Activated B cell treated with CpG ODN at 0.5 μM for 24 hours (primary cell): ENCODE data around the gene PIP4K2B. TPM values are rescaled to one million over a fixed set of nuclear protein-coding genes. Genes with fewer than 3 reads are reported as not detected.
"Not testable (repeated sequence)": the region's sequence is repeated elsewhere in the genome, so short reads cannot be mapped to it uniquely, and the experiment has no call there.

Experiments
- ATAC-seq: fragments of 200-7000 bp; cut with Tn5 transposase; one replicate; pipeline ENCODE4 v1.10.0; 2021; ENCODE audit warnings: low read depth, mild to moderate bottlenecking, moderate library complexity
- CTCF ChIA-PET: fragments of 350-600 bp; sonication (Branson Sonifier 250); formaldehyde crosslinking; loops from one replicate; lab custom pipeline; 2021; ENCODE audit warnings: antibody characterized with exemption; lab: Charles Lee
- POLR2A ChIA-PET: fragments of 350-600 bp; sonication (Branson Sonifier 250); formaldehyde crosslinking; loops from one replicate; lab custom pipeline; 2021; ENCODE audit warnings: antibody characterized with exemption; lab: Charles Lee
- DNase-seq: peaks from one replicate; pipeline ENCODE4 v3.0.0; 2022
- H3K27ac Mint-ChIP-seq: one replicate; pipeline ENCODE4 v1.8.0; 2020; ENCODE audit warnings: mixed read lengths
- H3K27me3 Mint-ChIP-seq: one replicate; pipeline ENCODE4 v1.8.0; 2021; ENCODE audit warnings: mixed read lengths
- H3K36me3 Mint-ChIP-seq: one replicate; pipeline ENCODE4 v1.8.0; 2021; ENCODE audit warnings: low read depth, mixed read lengths
- H3K4me1 Mint-ChIP-seq: one replicate; pipeline ENCODE4 v1.8.0; 2021; ENCODE audit warnings: mixed read lengths
- H3K4me3 Mint-ChIP-seq: one replicate; pipeline ENCODE4 v1.8.0; 2020; ENCODE audit warnings: mild to moderate bottlenecking, mixed read lengths
- H3K9me3 Mint-ChIP-seq: one replicate; pipeline ENCODE4 v1.8.0; 2020; ENCODE audit warnings: mixed read lengths
- intact Hi-C: fragments of 100-400 bp; cut with micrococcal nuclease; formaldehyde crosslinking; loops from one replicate; pipeline ENCODE4 v1.15.1; 2024
- total RNA-seq: library from RNA; stranded (reverse); gene quantifications from 2 replicates; pipeline ENCODE4 v1.2.3, GENCODE V29; 2022
- TF ChIP-seq, protein P1 (sequence below): fragments of 200-600 bp; IDR thresholded peaks from one replicate; pipeline ENCODE4 v1.8.0; 2022; ENCODE audit warnings: antibody characterized with exemption, mild to moderate bottlenecking

Gene PIP4K2B
- total RNA-seq, 1 donor from 2014 or later: 32.1 TPM

DNA sequence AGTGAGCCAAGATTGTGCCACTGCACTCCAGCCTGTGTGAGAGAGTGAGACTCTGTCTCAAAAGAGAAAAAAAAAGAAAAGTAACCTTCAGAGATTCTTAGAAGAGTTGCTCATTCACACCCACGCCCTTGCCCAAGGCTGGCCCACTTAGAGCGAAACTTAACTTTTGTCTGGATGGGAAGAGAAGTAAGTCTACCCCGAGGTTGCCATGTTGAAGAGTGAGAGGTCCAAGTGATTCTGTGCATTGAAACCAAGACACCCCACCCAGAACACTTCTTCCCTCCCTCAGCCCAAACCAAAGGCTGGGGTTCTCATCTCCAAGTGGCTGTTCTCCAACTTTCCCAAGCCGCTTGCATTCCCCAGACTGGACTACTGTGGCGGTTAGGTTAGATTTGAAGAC is 71.6 kb downstream of the PIP4K2B start:
- Mint-ChIP-seq H3K4me1 (peaks cover 50% of the 10 kb centered on the region), H3K27ac (peak overlapping the region; percentile 76), H3K36me3 (peaks cover 23% of the 10 kb centered on the region), H3K27me3 (no peaks in the 10 kb centered on the region), H3K4me3 (peak overlapping the region; percentile 55), H3K9me3 (no peaks in the 10 kb centered on the region)
- ChIA-PET CTCF (interaction anchor here (1.1 to 3.4 kb wide), 4 partner anchors 9 to 59 kb away, joined by 3 to 17 read pairs (median 8); no protein-coding TSS in a partner anchor), POLR2A (interaction anchor here (0.8 to 3.6 kb wide), 8 partner anchors 12 to 425 kb away, joined by 3 to 73 read pairs (median 4); partner anchors contain the start of genes CWC25, MLLT6 and PSMB3)
- ATAC-seq (no peak), DNase-seq (no peak)
- TF ChIP-seq, protein P1, sequence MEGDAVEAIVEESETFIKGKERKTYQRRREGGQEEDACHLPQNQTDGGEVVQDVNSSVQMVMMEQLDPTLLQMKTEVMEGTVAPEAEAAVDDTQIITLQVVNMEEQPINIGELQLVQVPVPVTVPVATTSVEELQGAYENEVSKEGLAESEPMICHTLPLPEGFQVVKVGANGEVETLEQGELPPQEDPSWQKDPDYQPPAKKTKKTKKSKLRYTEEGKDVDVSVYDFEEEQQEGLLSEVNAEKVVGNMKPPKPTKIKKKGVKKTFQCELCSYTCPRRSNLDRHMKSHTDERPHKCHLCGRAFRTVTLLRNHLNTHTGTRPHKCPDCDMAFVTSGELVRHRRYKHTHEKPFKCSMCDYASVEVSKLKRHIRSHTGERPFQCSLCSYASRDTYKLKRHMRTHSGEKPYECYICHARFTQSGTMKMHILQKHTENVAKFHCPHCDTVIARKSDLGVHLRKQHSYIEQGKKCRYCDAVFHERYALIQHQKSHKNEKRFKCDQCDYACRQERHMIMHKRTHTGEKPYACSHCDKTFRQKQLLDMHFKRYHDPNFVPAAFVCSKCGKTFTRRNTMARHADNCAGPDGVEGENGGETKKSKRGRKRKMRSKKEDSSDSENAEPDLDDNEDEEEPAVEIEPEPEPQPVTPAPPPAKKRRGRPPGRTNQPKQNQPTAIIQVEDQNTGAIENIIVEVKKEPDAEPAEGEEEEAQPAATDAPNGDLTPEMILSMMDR: no peak
- intact Hi-C loops: no loop called here

- ATAC-seq, H3K27me3 Mint-ChIP-seq, H3K27ac Mint-ChIP-seq, DNase-seq, H3K9me3 Mint-ChIP-seq, intact Hi-C loops, H3K4me3 Mint-ChIP-seq: not testable (repeated sequence)
- POLR2A ChIA-PET: interaction anchor here (1.2 to 3.6 kb wide), 3 partner anchors 9 to 26 kb away, joined by 3 to 73 read pairs (median 3); partner anchors contain the start of genes MLLT6 and PSMB3
- Mint-ChIP-seq H3K36me3 (peaks cover 31% of the 10 kb centered on the region), H3K4me1 (peaks cover 49% of the 10 kb centered on the region)
- CTCF ChIA-PET: interaction anchor here (3.4 kb wide), 1 partner anchor 49 kb away, joined by 17 read pairs; no protein-coding TSS in a partner anchor
These were observed 73.2 kb downstream of the PIP4K2B start for GRCh38 chr17:38726145-38726544.

GRCh38 chr17:38725066-38725465 is 74.3 kb downstream of the PIP4K2B start:
- H3K36me3 Mint-ChIP-seq: peaks cover 37% of the 10 kb centered on the region
- no peak for DNase-seq
- intact Hi-C loops: no loop called here
- no peak overlapping the region for H3K27ac Mint-ChIP-seq
- no peaks in the 10 kb centered on the region for H3K27me3 Mint-ChIP-seq
- ChIA-PET POLR2A (interaction anchor here (1.2 kb wide), 1 partner anchor 15 kb away, joined by 3 read pairs; no protein-coding TSS in a partner anchor), CTCF (no interaction called here)
- TF ChIP-seq, protein P1: no peak
- ATAC-seq: no peak
- H3K4me1 Mint-ChIP-seq: peaks cover 46% of the 10 kb centered on the region
- no peak overlapping the region for H3K4me3 Mint-ChIP-seq
- no peaks in the 10 kb centered on the region for H3K9me3 Mint-ChIP-seq

DNA sequence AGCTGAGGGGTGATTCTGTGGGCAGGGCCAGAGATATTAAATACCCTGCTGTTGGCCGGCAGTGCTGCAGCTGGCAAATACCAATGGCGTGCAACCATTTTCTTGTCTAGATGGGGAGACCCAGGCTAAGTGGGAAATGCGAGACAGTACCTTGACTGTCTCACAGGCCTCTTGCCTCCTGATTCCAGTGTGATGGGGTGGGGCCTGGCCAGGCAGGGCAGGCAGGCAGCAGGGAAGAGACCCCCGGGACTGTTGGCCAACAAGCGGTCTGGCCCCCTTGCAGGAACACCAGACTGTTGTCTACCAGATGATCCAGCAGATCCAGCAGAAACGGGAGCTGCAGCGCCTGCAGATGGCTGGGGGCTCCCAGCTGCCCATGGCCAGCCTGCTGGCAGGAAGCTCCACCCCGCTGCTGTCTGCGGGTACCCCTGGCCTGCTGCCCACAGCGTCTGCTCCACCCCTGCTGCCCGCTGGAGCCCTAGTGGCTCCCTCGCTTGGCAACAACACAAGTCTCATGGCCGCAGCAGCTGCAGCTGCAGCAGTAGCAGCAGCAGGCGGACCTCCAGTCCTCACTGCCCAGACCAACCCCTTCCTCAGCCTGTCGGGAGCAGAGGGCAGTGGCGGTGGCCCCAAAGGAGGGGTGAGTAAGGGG is 74.9 kb downstream of the PIP4K2B start:
- ATAC-seq (no peak), DNase-seq (no peak)
- TF ChIP-seq, protein P1: no peak
- H3K9me3 Mint-ChIP-seq: no peaks in the 10 kb centered on the region
- no peak overlapping the region for H3K27ac Mint-ChIP-seq
- no peak overlapping the region for H3K4me3 Mint-ChIP-seq
- no peaks in the 10 kb centered on the region for H3K27me3 Mint-ChIP-seq
- intact Hi-C loops: no loop called here
- H3K4me1 Mint-ChIP-seq: peaks cover 44% of the 10 kb centered on the region
- CTCF ChIA-PET: no interaction called here
- peaks cover 40% of the 10 kb centered on the region for H3K36me3 Mint-ChIP-seq
- POLR2A ChIA-PET: interaction anchor here (0.6 to 1.2 kb wide), 2 partner anchors 15 to 19 kb away, joined by 3 read pairs; no protein-coding TSS in a partner anchor

GRCh38 chr17:38721802-38722201 is 77.6 kb downstream of the PIP4K2B start:
- H3K9me3 Mint-ChIP-seq: no peaks in the 10 kb centered on the region
- peaks cover 64% of the 10 kb centered on the region for H3K36me3 Mint-ChIP-seq
- intact Hi-C loops: no loop called here
- no peak overlapping the region for H3K27ac Mint-ChIP-seq
- ChIA-PET CTCF (interaction anchor here (2.1 kb wide), 1 partner anchor 14 kb away, joined by 7 read pairs; no protein-coding TSS in a partner anchor), POLR2A (interaction anchor here (1.0 to 1.6 kb wide), 2 partner anchors 16 to 18 kb away, joined by 3 to 4 read pairs; no protein-coding TSS in a partner anchor)
- DNase-seq: no peak
- ATAC-seq: no peak
- TF ChIP-seq, protein P1: no peak
- peaks cover 20% of the 10 kb centered on the region for H3K4me1 Mint-ChIP-seq
- no peaks in the 10 kb centered on the region for H3K27me3 Mint-ChIP-seq
- H3K4me3 Mint-ChIP-seq: no peak overlapping the region
